Esophagus muscularis mucosa (tissue), 4 donors: ENCODE results near the gene ZNF157. TPM values are rescaled to one million over a fixed set of nuclear protein-coding genes. Genes with fewer than 3 reads are reported as not detected.

Experiments
- DNase-seq: peaks from one replicate; pipeline ENCODE4 v3.0.0-alpha.2; 2017; ENCODE audit errors: extremely low spot score
- H3K27ac ChIP-seq, 4 donors: fragments of 200-600 bp; sonication (generic); replicated peaks in 1 of 4; 1 replicate in 3 of 4; 2 replicates in 1 of 4; pipeline ENCODE4 v1.5.1; 2016 to 2019; ENCODE audit warnings: mild to moderate bottlenecking in 1 of 4
- H3K27me3 ChIP-seq, 4 donors: fragments of 200-600 bp; sonication (generic); one replicate each; pipeline versions ENCODE4 v1.5.1 to v1.6.0; 2016 to 2019
- H3K36me3 ChIP-seq, 4 donors: fragments of 200-600 bp; sonication (generic); one replicate each; pipeline ENCODE4 v1.5.1; 2016 to 2019
- H3K4me1 ChIP-seq, 4 donors: fragments of 200-600 bp; sonication (generic); one replicate each; pipeline ENCODE4 v1.5.1; 2016 to 2019
- H3K4me3 ChIP-seq, 4 donors: fragments of 200-600 bp; sonication (generic); 1 replicate in 2 of 4; 2 replicates in 2 of 4; pipeline ENCODE4 v1.5.1; 2016 to 2019; ENCODE audit warnings: mild to moderate bottlenecking in 4 of 4, moderate library complexity in 1 of 4
- H3K9me3 ChIP-seq, 4 donors: fragments of 200-600 bp; sonication (generic); 1 replicate in 3 of 4; 2 replicates in 1 of 4; pipeline ENCODE4 v1.5.1; 2016 to 2019
- EP300 ChIP-seq: sonication (generic); formaldehyde crosslinking; IDR thresholded peaks from one replicate; pipeline ENCODE4 v1.6.1; 2017; ENCODE audit warnings: antibody characterized with exemption
- POLR2A ChIP-seq: fragments of 450-650 bp; IDR thresholded peaks from one replicate; pipeline ENCODE4 v1.6.1; 2017; ENCODE audit warnings: antibody characterized with exemption, moderate library complexity, mild to moderate bottlenecking, low read depth
- POLR2AphosphoS5 ChIP-seq, 2 donors: sonication (generic); formaldehyde crosslinking; IDR thresholded peaks; one replicate each; pipeline ENCODE4 v1.6.1; 2017; ENCODE audit warnings: antibody characterized with exemption in 2 of 2
- WGBS: methylation state at CpG from one replicate; pipeline ENCODE4 v1.1.5; 2018; 5-methylcytosine and 5-hydroxymethylcytosine counted together
- intact Hi-C: fragments of 100-400 bp; cut with DNase I; formaldehyde crosslinking; loops from one replicate; pipeline ENCODE4 v1.15.1; 2023
- total RNA-seq, 4 donors: library from RNA; depleted of rRNA; stranded (reverse); fragments of >200 nt; gene quantifications; one replicate each; pipeline versions ENCODE4 v1.1.0 to v1.2.1, GENCODE V29; 2016
- TF ChIP-seq, protein P1 (sequence below), 3 experiments: fragments of 200-600 bp in 2 of 3; fragments of 450-650 bp in 1 of 3; sonication (generic) in 2 of 3; IDR thresholded peaks; one replicate each; pipeline ENCODE4 v1.5.1; 2017 to 2019; ENCODE audit warnings: antibody characterized with exemption in 3 of 3, mild to moderate bottlenecking in 2 of 3, moderate library complexity in 1 of 3

ZNF157 gene
- total RNA-seq, 4 donors from 2014 or later: 0.17 to 0.42 (median 0.19) TPM; not detected in 1

- 67% methylated on average over 1 of the region's 1 CpG for WGBS
- intact Hi-C loops: no loop called here
Measured at GRCh38 chrX:47390780-47391179, 20.4 kb downstream of the ZNF157 start.

GRCh38 chrX:47413179-47413594, 42.8 kb downstream of the ZNF157 start:
- intact Hi-C loops: no loop called here
- no peaks in the 10 kb centered on the region for H3K36me3 ChIP-seq
- H3K27me3 ChIP-seq: no peaks in the 10 kb centered on the region
- no peak for DNase-seq
- no peak overlapping the region for H3K27ac ChIP-seq
- no peaks in the 10 kb centered on the region for H3K4me1 ChIP-seq
- TF ChIP-seq EP300 (no peak), POLR2A (no peak), POLR2AphosphoS5 (IDR thresholded peaks at IDR 0.05) (no peak)
- TF ChIP-seq, protein P1, sequence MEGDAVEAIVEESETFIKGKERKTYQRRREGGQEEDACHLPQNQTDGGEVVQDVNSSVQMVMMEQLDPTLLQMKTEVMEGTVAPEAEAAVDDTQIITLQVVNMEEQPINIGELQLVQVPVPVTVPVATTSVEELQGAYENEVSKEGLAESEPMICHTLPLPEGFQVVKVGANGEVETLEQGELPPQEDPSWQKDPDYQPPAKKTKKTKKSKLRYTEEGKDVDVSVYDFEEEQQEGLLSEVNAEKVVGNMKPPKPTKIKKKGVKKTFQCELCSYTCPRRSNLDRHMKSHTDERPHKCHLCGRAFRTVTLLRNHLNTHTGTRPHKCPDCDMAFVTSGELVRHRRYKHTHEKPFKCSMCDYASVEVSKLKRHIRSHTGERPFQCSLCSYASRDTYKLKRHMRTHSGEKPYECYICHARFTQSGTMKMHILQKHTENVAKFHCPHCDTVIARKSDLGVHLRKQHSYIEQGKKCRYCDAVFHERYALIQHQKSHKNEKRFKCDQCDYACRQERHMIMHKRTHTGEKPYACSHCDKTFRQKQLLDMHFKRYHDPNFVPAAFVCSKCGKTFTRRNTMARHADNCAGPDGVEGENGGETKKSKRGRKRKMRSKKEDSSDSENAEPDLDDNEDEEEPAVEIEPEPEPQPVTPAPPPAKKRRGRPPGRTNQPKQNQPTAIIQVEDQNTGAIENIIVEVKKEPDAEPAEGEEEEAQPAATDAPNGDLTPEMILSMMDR (IDR thresholded peaks at IDR 0.05): no peak
- WGBS: 84% methylated on average over 8 of the region's 8 CpGs
- H3K9me3 ChIP-seq: peaks cover 0 to 58% (median 9%) of the 10 kb centered on the region in 4 donors
- H3K4me3 ChIP-seq: no peak overlapping the region

More at GRCh38 chrX:47390780-47391179, 20.4 kb downstream of the ZNF157 start:
- Histone ChIP-seq H3K36me3 (no peaks in the 10 kb centered on the region), H3K4me3 (no peak overlapping the region), H3K27me3 (no peaks in the 10 kb centered on the region), H3K9me3 (no peaks in the 10 kb centered on the region), H3K27ac (no peak overlapping the region), H3K4me1 (no peaks in the 10 kb centered on the region)
- TF ChIP-seq, protein P1 (IDR thresholded peaks at IDR 0.05): no peak
- no peak for TF ChIP-seq POLR2A
- no peak for TF ChIP-seq POLR2AphosphoS5 (IDR thresholded peaks at IDR 0.05)
- TF ChIP-seq EP300: no peak
- DNase-seq: no peak

- no peak for DNase-seq
- H3K4me3 ChIP-seq: no peak overlapping the region
- no peak overlapping the region for H3K27ac ChIP-seq
- TF ChIP-seq, protein P1 (IDR thresholded peaks at IDR 0.05): no peak
- TF ChIP-seq EP300 (no peak), POLR2A (no peak), POLR2AphosphoS5 (IDR thresholded peaks at IDR 0.05) (no peak)
- intact Hi-C loops: no loop called here
- H3K27me3 ChIP-seq: no peaks in the 10 kb centered on the region
- no peaks in the 10 kb centered on the region for H3K4me1 ChIP-seq
- H3K36me3 ChIP-seq: no peaks in the 10 kb centered on the region
- H3K9me3 ChIP-seq: peaks cover 0 to 8% (median 0%) of the 10 kb centered on the region in 4 donors
- 82% methylated on average over 4 of the region's 4 CpGs for WGBS
Measured at GRCh38 chrX:47420265-47420664, 49.9 kb downstream of the ZNF157 start.

GRCh38 chrX:47420962-47421361, 50.6 kb downstream of the ZNF157 start:
- WGBS: 53% methylated on average over 5 of the region's 5 CpGs

More at GRCh38 chrX:47420962-47421361, 50.6 kb downstream of the ZNF157 start:
- DNase-seq: no peak
- intact Hi-C loops: no loop called here
- Histone ChIP-seq H3K4me1 (no peaks in the 10 kb centered on the region), H3K36me3 (no peaks in the 10 kb centered on the region), H3K4me3 (no peak overlapping the region), H3K9me3 (peaks cover 0 to 4% (median 0%) of the 10 kb centered on the region in 4 donors), H3K27ac (no peak overlapping the region), H3K27me3 (no peaks in the 10 kb centered on the region)
- TF ChIP-seq EP300 (no peak), POLR2A (no peak), POLR2AphosphoS5 (IDR thresholded peaks at IDR 0.05) (no peak)
- TF ChIP-seq, protein P1 (IDR thresholded peaks at IDR 0.05): no peak
